ENCODE data around the gene GPATCH8. TPM values are rescaled to one million over a fixed set of nuclear protein-coding genes. Genes with fewer than 3 reads are reported as not detected.

The GPATCH8 gene
- total and polyA plus RNA-seq, 8 donors, result 9.8 to 23.2 (median 13.6) TPM

DNA sequence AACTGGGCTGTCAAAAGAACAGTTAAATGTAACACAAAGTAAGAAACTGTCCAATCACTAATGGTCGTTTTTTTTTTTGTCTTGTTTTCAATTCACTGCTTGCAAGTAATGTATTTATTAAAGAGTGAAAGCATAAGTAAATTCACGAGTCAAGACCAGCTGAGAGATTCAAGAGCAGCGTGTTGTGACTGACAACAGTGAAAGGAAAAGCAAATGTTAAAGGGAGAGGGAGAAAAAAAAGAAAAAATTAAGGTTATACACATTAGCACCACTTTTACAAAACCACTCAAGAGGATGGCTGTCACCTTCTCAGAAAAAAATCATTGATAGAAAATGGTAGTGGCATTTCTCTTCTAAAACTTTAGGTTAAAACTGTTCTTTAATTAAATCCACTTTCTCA, 36.1 kb downstream of the GPATCH8 start:
- intact Hi-C loops (cut with DNase I), result no loop called here
- Histone ChIP-seq H3K27me3 (no peaks in the 10 kb centered on the region), H3K4me3 (no peak overlapping the region), H3K4me1 (peaks cover 0 to 10% (median 10%) of the 10 kb centered on the region in 3 donors), H3K36me3 (peaks cover 0 to 6% (median 0%) of the 10 kb centered on the region in 3 donors), H3K27ac (no peak overlapping the region), H3K9me3 (no peaks in the 10 kb centered on the region)
- ATAC-seq, result no peak
- no peak for DNase-seq
- 25 to 30% methylated on average over 3 of the region's 3 CpGs for WGBS, 2 donors
- FAIRE-seq, result no peak
- TF ChIP-seq, protein P1, sequence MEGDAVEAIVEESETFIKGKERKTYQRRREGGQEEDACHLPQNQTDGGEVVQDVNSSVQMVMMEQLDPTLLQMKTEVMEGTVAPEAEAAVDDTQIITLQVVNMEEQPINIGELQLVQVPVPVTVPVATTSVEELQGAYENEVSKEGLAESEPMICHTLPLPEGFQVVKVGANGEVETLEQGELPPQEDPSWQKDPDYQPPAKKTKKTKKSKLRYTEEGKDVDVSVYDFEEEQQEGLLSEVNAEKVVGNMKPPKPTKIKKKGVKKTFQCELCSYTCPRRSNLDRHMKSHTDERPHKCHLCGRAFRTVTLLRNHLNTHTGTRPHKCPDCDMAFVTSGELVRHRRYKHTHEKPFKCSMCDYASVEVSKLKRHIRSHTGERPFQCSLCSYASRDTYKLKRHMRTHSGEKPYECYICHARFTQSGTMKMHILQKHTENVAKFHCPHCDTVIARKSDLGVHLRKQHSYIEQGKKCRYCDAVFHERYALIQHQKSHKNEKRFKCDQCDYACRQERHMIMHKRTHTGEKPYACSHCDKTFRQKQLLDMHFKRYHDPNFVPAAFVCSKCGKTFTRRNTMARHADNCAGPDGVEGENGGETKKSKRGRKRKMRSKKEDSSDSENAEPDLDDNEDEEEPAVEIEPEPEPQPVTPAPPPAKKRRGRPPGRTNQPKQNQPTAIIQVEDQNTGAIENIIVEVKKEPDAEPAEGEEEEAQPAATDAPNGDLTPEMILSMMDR (IDR thresholded peaks at IDR 0.05), result no peak

DNA sequence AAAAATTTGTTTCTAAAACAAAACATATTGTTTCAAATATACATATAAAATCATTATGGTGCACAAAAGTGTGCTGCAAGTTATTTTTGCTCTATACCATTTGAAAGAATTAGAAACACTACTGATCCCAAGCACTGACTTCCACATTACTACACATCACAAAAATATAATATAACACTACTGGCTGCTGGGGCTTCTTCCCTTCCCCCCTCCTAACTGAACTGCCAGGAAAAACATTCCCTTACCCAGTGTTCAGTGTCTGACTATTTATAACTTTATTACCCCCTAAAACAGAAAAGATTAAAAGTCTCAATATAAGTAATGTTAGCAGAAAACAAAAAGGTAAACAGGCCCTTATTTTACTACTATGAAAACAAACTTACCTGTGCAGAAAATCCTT, 36.9 kb downstream of the GPATCH8 start:
- Histone ChIP-seq H3K9me3 (no peaks in the 10 kb centered on the region), H3K4me3 (no peak overlapping the region), H3K27me3 (no peaks in the 10 kb centered on the region), H3K36me3 (peaks cover 0 to 6% (median 0%) of the 10 kb centered on the region in 3 donors), H3K4me1 (peaks cover 0 to 2% (median 2%) of the 10 kb centered on the region in 3 donors), H3K27ac (no peak overlapping the region)
- FAIRE-seq (no peak), ATAC-seq (no peak), DNase-seq (no peak)
- TF ChIP-seq, protein P1 (IDR thresholded peaks at IDR 0.05), result no peak
- intact Hi-C loops (cut with DNase I), result no loop called here

DNA sequence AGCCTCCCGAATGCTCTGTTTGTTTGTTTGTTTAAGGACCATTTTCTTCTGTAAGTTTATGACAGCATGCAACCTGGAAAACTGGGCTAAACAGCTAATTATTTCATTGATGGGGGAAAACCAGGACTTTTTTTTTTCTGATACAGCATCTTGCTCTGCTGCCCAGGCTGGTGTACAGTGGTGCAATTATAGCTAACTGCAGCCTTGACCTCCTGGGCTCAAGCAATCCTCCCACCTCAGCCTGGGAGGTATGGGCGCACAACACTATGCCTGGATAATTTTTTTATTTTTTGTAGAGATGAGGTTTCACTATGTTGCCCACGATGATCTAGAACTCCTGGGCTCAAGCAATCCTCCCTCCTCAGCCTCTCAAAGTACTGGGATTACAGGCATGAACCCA, 37.3 kb downstream of the GPATCH8 start:
- Histone ChIP-seq H3K9me3 (no peaks in the 10 kb centered on the region), H3K4me1 (no peaks in the 10 kb centered on the region), H3K36me3 (peaks cover 0 to 6% (median 0%) of the 10 kb centered on the region in 3 donors), H3K27me3 (no peaks in the 10 kb centered on the region), H3K27ac (no peak overlapping the region), H3K4me3 (no peak overlapping the region)
- intact Hi-C loops (cut with DNase I), result no loop called here
- TF ChIP-seq, protein P1 (IDR thresholded peaks at IDR 0.05), result no peak
- no peak for FAIRE-seq
- no peak for DNase-seq
- WGBS, 2 donors, result 85 to 90% methylated on average over 3 of the region's 3 CpGs
- ATAC-seq, result no peak

DNA sequence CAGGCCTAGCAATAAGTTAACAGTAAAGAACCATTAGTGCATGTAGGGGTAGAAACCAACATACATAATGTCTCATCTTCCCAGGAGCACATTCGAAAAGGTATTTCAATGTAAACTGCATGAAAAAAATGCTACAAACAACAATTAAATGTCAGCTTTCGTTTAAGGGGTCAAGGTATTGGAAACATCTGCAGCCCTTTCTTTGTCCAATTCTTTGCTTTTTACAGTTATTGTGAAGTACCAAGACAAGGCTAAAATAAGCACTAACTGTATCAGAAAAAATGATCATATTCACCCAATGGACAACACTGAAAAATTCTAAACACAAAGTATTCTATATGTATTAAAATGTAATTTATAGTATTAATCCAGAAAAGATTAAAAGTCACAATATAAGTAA, 37.9 kb downstream of the GPATCH8 start:
- ATAC-seq, result no peak
- no peaks in the 10 kb centered on the region for H3K4me1 ChIP-seq

DNA sequence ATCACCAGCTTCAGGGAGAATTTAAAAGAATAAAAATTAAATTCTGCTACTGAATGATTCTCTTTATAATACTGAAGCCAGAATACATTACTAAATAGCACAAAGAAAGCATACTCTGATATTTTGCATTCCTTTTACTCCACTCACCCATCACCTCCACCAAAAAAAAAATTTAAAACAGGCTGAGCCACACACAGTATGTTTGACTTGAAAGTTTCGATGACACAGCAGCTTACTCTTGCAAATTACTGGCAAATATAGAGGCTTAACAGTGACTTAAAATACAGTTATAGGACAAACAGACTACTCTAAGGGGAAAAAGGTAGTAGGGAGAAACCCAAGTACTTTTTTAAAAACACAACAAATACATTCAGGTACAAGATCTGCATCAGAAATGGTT, 39.2 kb downstream of the GPATCH8 start:
- peaks cover 0 to 6% (median 0%) of the 10 kb centered on the region in 3 donors for H3K36me3 ChIP-seq
- no peak overlapping the region for H3K27ac ChIP-seq
- no peaks in the 10 kb centered on the region for H3K4me1 ChIP-seq
- no peaks in the 10 kb centered on the region for H3K9me3 ChIP-seq
- no peak for DNase-seq
- H3K27me3 ChIP-seq, result no peaks in the 10 kb centered on the region
- TF ChIP-seq, protein P1 (IDR thresholded peaks at IDR 0.05), result no peak
- H3K4me3 ChIP-seq, result no peak overlapping the region
- no peak for ATAC-seq
- no peak for FAIRE-seq
- intact Hi-C loops (cut with DNase I), result no loop called here
- WGBS, 2 donors, result 86 to 90% methylated on average over 1 of the region's 1 CpG

More for the DNA sequence above, 37.9 kb downstream of the GPATCH8 start:
- no peak overlapping the region for H3K4me3 ChIP-seq
- H3K9me3 ChIP-seq, result no peaks in the 10 kb centered on the region
- FAIRE-seq, result no peak
- WGBS, 2 donors, result 92 to 96% methylated on average over 2 of the region's 2 CpGs
- H3K27ac ChIP-seq, result no peak overlapping the region
- no peaks in the 10 kb centered on the region for H3K27me3 ChIP-seq
- TF ChIP-seq, protein P1 (IDR thresholded peaks at IDR 0.05), result no peak
- DNase-seq, result no peak
- H3K36me3 ChIP-seq, result peaks cover 0 to 6% (median 0%) of the 10 kb centered on the region in 3 donors
- intact Hi-C loops (cut with DNase I), result no loop called here

All from pancreas (tissue), 10 donors.